ENCODE results near the gene INSIG1. TPM values are rescaled to one million over a fixed set of nuclear protein-coding genes. Genes with fewer than 3 reads are reported as not detected.

INSIG1 gene
- total RNA-seq, 1 donor from 2014 or later, result 55.7 TPM

DNA sequence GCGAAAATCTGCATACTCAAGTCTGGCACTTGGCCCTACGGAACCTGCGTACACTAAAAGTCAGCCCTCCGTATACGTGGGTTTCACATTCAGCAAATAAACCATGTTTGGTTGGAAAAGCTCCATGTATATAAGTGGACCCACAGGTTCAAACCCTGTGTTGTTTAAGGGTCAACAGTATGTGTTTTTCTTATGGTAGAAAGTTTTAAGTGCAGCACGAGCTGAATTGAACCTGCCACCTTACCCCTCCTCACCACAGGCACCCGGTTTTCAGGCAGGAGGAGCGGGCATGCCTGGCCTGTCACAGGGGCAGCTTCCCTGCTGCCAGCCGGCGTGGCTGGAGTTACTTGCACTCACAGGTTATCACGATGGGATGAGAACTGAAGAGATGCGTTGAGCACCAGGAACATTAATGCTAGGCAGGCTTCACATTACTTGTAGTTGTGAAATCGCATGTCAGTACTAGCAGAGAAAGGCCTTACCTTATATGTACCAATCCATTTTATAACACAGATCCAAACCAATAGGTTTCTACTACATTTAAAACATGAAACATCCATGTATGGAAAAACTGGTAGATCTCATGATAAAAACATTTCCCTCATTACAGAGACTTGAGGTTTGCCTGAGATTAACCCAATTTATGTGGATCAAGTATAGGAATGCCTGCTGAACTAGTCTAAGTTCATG, 12.9 kb downstream of the INSIG1 start:
- FAIRE-seq (no peak), DNase-seq (ENCODE audit: low read depth) (no peak)
- Histone ChIP-seq H3K9ac (ENCODE audit: low read length) (no peak overlapping the region), H3K4me2 (ENCODE audit: low read length) (no peak overlapping the region), H3K79me2 (ENCODE audit: insufficient read depth, low read length) (peaks cover 2% of the 10 kb centered on the region), H3K36me3 (ENCODE audit: insufficient read depth, low read length) (peaks cover 40% of the 10 kb centered on the region), H3K27me3 (ENCODE audit: insufficient read depth, low read length) (peaks cover under 1% of the 10 kb centered on the region), H3K4me3 (ENCODE audit: insufficient read depth, low read depth, low read length) (no peak overlapping the region), H3K4me1 (ENCODE audit: insufficient read depth, low read length) (no peaks in the 10 kb centered on the region), H4K20me1 (ENCODE audit: insufficient read depth, low read length) (peaks cover 25% of the 10 kb centered on the region), H3K9me3 (ENCODE audit: insufficient read depth, low read depth, low read length) (no peaks in the 10 kb centered on the region), H3K27ac (ENCODE audit: low read depth, low read length) (no peak overlapping the region), H2AFZ (ENCODE audit: low read depth, low read length) (no peak overlapping the region)
- Mint-ChIP-seq H3K4me1 (ENCODE audit: low read depth, unreplicated experiment) (peaks cover 4% of the 10 kb centered on the region), H3K36me3 (ENCODE audit: low read depth, unreplicated experiment) (peaks cover 8% of the 10 kb centered on the region), H3K27me3 (ENCODE audit: low read depth, unreplicated experiment) (no peaks in the 10 kb centered on the region), H3K4me3 (ENCODE audit: unreplicated experiment) (no peak overlapping the region), H3K27ac (ENCODE audit: unreplicated experiment) (no peak overlapping the region), H3K9me3 (ENCODE audit: unreplicated experiment) (peaks cover 2% of the 10 kb centered on the region)
- TF ChIP-seq EZH2 (IDR thresholded peaks at IDR 0.05; ENCODE audit: insufficient read depth, low read length), result no peak

GRCh38 chr7:155311826-155312537, 14.3 kb downstream of the INSIG1 start:
- H3K36me3 Mint-ChIP-seq (ENCODE audit: low read depth, unreplicated experiment), result peaks cover 6% of the 10 kb centered on the region
- no peaks in the 10 kb centered on the region for H3K79me2 ChIP-seq (ENCODE audit: insufficient read depth, low read length)
- no peak overlapping the region for H3K4me2 ChIP-seq (ENCODE audit: low read length)
- peaks cover 11% of the 10 kb centered on the region for H4K20me1 ChIP-seq (ENCODE audit: insufficient read depth, low read length)
- no peak overlapping the region for H3K9ac ChIP-seq (ENCODE audit: low read length)
- peaks cover 31% of the 10 kb centered on the region for H3K36me3 ChIP-seq (ENCODE audit: insufficient read depth, low read length)
- H3K4me1 ChIP-seq (ENCODE audit: insufficient read depth, low read length), result no peaks in the 10 kb centered on the region
- FAIRE-seq, result no peak
- H3K27ac Mint-ChIP-seq (ENCODE audit: unreplicated experiment), result no peak overlapping the region
- no peak overlapping the region for H2AFZ ChIP-seq (ENCODE audit: low read depth, low read length)
- H3K27me3 Mint-ChIP-seq (ENCODE audit: low read depth, unreplicated experiment), result peaks cover 3% of the 10 kb centered on the region
- H3K4me1 Mint-ChIP-seq (ENCODE audit: low read depth, unreplicated experiment), result peaks cover under 1% of the 10 kb centered on the region
- H3K9me3 ChIP-seq (ENCODE audit: insufficient read depth, low read depth, low read length), result no peaks in the 10 kb centered on the region
- peaks cover 2% of the 10 kb centered on the region for H3K9me3 Mint-ChIP-seq (ENCODE audit: unreplicated experiment)
- H3K4me3 ChIP-seq (ENCODE audit: insufficient read depth, low read depth, low read length), result no peak overlapping the region
- no peak for DNase-seq (ENCODE audit: low read depth)
- TF ChIP-seq EZH2 (IDR thresholded peaks at IDR 0.05; ENCODE audit: insufficient read depth, low read length), result no peak
- TF ChIP-seq CTCF (IDR thresholded peaks at IDR 0.05; ENCODE audit: insufficient read depth, low read depth, low read length), result no peak
- H3K27me3 ChIP-seq (ENCODE audit: insufficient read depth, low read length), result peaks cover 4% of the 10 kb centered on the region
- H3K4me3 Mint-ChIP-seq (ENCODE audit: unreplicated experiment), result no peak overlapping the region
- no peak overlapping the region for H3K27ac ChIP-seq (ENCODE audit: low read depth, low read length)

DNA sequence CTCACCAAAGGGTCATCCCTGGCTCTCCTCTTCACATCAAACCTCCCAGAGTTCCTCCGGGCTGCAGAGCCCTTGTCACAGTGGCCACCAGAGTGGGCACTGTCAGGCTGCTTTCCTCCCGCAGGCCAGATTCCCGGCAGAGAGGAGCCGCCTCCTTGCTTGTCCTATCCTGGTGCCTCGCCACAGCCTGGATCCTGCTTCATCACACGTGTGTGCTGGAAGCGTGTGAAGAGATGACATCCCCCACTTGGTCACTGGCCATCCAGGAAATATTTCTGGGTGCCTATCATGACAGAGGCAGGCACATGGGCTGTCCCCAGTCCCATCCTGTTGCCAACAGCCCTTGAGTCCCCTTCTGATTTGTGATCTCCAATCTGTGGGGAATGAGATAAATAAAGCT, 15.0 kb downstream of the INSIG1 start:
- no peaks in the 10 kb centered on the region for H3K4me1 ChIP-seq (ENCODE audit: insufficient read depth, low read length)

More for the DNA sequence above, 15.0 kb downstream of the INSIG1 start:
- no peak for DNase-seq (ENCODE audit: low read depth)
- Histone ChIP-seq H2AFZ (ENCODE audit: low read depth, low read length) (no peak overlapping the region), H3K27me3 (ENCODE audit: insufficient read depth, low read length) (peaks cover 4% of the 10 kb centered on the region), H3K79me2 (ENCODE audit: insufficient read depth, low read length) (no peaks in the 10 kb centered on the region), H3K27ac (ENCODE audit: low read depth, low read length) (no peak overlapping the region), H3K9me3 (ENCODE audit: insufficient read depth, low read depth, low read length) (no peaks in the 10 kb centered on the region), H4K20me1 (ENCODE audit: insufficient read depth, low read length) (peaks cover 4% of the 10 kb centered on the region), H3K36me3 (ENCODE audit: insufficient read depth, low read length) (peaks cover 24% of the 10 kb centered on the region), H3K4me3 (ENCODE audit: insufficient read depth, low read depth, low read length) (no peak overlapping the region), H3K9ac (ENCODE audit: low read length) (no peak overlapping the region), H3K4me2 (ENCODE audit: low read length) (no peak overlapping the region)
- H3K4me1 Mint-ChIP-seq (ENCODE audit: low read depth, unreplicated experiment), result no peaks in the 10 kb centered on the region
- no peak for TF ChIP-seq CTCF (IDR thresholded peaks at IDR 0.05; ENCODE audit: insufficient read depth, low read depth, low read length)
- no peak for TF ChIP-seq EZH2 (IDR thresholded peaks at IDR 0.05; ENCODE audit: insufficient read depth, low read length)
- no peak overlapping the region for H3K4me3 Mint-ChIP-seq (ENCODE audit: unreplicated experiment)
- H3K9me3 Mint-ChIP-seq (ENCODE audit: unreplicated experiment), result peaks cover 2% of the 10 kb centered on the region
- FAIRE-seq, result no peak
- no peak overlapping the region for H3K27ac Mint-ChIP-seq (ENCODE audit: unreplicated experiment)
- peaks cover 3% of the 10 kb centered on the region for H3K36me3 Mint-ChIP-seq (ENCODE audit: low read depth, unreplicated experiment)
- H3K27me3 Mint-ChIP-seq (ENCODE audit: low read depth, unreplicated experiment), result peaks cover 3% of the 10 kb centered on the region

Measured in astrocyte (in vitro differentiated cells and primary cell).